EH (cell line): ENCODE measurements around the gene LYSMD1.
A peak's percentile ranks its signal among the peaks of the same experiment; 100 is the strongest.
"Not testable (repeated sequence)": the region's sequence is repeated elsewhere in the genome, so short reads cannot be mapped to it uniquely, and the experiment has no call there.

Experiments
- DNase-seq: peaks from one replicate; pipeline ENCODE4 v3.0.0-alpha.2; 2015; ENCODE audit warnings: low read depth

Gene LYSMD1, protein sequence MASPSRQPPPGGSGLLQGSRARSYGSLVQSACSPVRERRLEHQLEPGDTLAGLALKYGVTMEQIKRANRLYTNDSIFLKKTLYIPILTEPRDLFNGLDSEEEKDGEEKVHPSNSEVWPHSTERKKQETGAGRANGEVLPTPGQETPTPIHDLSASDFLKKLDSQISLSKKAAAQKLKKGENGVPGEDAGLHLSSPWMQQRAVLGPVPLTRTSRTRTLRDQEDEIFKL

GRCh38 chr1:151165738-151166504, at the start of gene LYSMD1, which contains the start of gene SCNM1:
Gene LYSMD1 (minus strand): TSS chr1:151165902. CDS start chr1:151165258, 644 bp downstream.
Gene SCNM1 (plus strand): TSS chr1:151166144. CDS start chr1:151166153, 9 bp downstream.
- peak; percentile 99 for DNase-seq

DNA sequence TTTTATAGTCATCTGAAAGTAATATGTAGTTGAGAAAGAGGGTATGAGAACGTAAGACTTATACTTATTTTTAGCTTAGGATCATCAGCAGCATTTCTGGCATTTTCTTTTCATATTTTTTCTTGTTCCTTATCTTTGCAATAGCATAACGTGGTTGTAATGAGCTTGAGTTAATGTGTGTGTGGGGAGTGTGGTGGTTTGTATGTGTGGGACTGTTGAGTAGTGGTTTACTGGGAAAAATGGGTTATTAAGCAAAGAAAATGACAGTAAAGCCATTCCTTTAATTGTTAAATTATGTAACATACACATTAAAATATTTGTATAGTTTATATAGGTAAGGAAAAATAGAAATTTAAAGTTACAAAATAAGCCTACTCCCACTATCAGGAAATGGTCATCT, 47.9 kb upstream of the LYSMD1 start:
- DNase-seq, result no peak

GRCh38 chr1:151211972-151212705, 46.4 kb upstream of the LYSMD1 start:
- peak; percentile 7 for DNase-seq

DNA sequence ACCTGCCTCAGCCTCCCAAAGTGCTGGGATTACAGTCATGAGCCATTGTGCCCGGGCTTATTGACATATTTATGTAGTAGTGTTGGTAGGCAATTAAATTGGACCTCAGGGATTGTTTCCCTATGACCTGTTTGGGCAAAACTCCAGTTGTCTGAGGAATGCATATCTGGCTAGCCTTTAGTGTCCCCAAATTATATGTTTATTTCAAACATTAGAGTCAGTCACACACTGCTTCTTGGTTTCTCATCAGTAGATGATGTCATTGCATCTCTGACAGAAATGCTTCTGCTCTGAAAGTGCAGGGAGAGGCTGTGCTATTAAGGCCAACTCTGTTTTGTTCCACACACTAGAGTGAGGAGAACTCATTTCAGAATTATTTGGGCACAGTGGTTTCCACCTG, 45.1 kb upstream of the LYSMD1 start:
- DNase-seq, result peak; percentile 84

DNA sequence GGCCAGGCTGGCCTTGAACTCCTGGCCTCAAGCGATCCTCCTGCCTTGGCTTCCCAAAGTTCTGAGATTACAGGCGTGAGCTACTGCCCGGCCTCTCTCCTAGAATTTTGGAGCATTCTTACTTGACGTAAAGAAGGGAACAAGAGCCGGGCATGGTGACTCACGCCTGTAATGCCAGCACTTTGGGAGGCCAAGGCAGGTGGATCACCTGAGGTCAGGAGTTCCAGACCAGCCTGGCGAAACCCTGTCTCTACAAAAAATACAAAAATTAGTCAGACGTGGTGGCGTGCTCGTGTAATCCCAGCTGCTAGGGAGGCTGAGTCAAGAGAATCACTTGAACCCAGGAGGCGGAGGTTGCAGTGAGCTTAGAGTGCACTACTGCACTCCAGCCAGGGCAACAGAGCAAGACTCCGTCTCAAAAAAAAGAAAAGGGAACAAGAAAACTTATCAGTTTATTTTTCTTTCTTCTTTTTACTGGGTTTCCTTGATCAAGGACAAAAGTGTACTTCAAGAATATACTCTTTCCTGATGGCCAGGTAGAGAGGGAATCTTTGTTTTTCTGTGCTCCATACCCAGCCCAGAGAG, 39.8 kb upstream of the LYSMD1 start:
- not testable (repeated sequence) for DNase-seq

DNA sequence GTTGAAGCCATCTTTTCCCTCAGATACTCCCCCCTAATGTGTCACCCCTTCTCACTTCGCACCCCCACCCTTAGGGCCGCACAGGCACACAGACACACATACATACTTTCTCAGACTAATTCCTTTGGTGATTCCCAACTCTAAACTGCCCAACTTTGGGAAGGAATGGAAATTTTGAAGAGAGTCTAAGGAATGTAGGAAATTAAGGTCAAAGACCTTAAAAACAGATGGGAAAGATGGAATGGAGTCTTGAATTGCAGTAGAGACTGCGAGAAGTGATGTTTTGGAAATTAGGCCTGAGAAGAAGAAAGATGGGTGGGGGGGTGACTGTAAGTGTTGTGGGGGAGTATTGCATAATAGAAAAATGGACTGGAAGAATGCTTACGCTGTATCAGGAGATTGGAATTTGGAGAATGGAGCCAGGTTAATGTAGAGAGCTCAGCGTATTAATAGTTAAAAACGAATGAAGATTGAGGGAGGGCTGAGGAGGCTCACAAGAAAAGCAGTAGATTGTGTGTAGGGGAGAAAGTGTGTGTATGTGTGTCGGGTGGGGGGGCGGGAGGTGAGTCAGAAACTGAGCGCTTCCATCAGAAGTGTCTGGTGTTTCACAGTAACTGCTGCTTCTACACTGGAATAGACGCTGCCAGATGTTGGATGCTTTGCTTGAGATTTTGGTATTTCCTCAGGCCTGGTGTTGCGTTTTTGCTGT, 34.3 kb upstream of the LYSMD1 start:
- peak; percentile 92 for DNase-seq

DNA sequence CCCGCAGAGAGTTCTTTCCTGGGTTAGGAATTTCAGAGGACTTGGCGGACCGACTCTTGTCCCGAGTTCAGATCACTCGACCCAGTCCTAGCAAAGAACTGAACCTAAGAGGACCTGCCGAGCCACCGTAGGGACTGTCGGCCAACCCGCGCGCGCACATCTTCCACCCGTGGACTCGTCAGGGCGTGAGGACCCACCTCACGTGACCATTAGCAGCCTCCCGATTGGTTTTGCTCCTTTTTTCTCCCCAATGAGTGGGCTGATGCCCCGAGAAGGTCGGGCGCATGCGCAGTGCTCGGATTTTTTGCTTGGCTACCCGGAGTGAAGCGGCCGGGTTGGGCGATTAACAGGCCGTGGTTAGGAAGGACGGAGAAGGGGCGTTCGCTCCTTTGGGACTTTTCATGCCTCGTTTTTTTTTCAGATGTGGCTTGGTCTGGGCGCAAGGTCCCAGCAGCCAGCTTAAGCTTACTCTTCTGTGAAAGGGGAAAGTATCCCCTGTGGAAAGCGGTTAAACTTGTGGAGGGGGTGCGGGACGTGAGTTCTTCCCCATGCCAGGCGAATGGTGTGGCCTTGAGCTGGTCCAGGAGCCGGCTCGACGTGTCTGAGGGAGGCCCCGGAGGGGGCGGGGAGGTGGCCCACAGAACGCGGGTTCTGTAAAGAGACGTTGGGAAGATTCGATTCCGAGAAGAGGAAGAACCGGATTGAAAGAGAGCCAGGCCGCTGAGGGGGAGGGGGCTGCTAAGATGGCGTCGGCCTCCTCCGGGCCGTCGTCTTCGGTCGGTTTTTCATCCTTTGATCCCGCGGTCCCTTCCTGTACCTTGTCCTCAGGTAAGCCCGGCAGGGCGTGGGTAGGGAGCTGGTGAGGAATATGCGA, 32.8 kb upstream of the LYSMD1 start, which contains the start of gene PIP5K1A:
Gene PIP5K1A, plus strand, starts transcription at position 299 of the 874 bp plus-strand sequence. Its CDS starts 445 bp downstream, at position 744.
- peak; percentile 99 for DNase-seq

DNA sequence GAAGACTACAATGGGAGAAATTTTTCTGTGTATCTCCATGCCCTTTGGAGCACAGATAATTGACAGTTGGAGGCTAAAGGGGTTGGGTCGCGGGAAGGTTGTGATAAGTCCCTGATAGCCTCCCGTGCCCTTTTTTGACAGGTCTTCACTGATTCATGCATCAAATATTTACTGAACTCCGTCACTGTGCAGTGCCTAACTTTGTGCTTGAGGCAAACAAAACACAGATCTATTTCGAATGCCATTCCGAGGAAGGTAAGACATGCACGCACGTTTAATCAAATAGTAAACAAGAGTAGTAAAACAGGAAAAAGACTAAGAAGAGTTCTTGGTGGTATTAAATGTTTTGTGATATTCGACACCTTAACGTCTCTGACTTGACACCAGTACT, 32.2 kb upstream of the LYSMD1 start:
- DNase-seq, result no peak

DNA sequence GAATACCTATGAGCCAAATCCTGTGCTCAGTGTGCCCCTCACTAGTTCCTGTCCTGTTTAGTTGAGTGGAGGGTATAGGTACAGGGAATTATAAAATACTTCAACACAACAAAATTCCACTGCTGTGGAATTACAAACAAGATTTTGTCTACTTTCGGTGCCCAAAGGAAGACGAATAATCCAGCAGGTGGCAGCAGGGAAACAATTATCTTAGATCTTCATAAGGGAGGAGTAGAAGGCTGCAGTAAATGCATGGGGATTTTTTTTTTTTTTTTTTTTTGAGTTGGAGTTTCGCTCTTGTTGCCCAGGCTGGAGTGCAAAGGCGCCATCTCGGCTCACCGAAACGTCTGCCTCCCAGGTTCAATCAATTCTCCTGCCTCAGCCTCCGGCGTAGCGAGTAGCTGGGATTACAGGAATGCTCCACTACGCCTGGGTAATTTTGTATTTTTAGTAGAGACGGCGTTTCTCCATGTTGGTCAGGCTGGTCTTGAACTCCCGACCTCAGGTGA, 30.6 kb upstream of the LYSMD1 start:
- DNase-seq, result peak; percentile 90

- DNase-seq, result peak; percentile 91
Observed at GRCh38 chr1:151194894-151195594, 29.3 kb upstream of the LYSMD1 start.

DNA sequence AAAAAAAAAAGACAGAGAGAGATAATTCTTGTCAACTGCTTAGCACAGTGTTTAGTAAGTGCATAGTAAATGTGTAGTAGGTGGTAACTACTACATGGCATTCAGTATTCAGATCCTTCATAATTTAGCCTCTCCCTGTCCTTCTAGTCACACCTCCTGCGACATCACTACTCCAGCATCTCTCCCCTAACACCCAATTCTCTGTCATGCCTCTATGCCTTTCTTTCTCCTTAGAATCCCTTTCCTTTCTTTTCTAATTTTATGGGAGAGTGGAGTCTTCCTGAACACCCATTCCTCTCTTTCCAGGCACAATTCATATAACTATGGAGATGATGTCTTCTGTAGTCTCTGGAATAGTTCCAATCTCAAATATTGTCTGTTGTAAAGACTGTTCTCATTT, 28.2 kb upstream of the LYSMD1 start:
- DNase-seq, result no peak

DNA sequence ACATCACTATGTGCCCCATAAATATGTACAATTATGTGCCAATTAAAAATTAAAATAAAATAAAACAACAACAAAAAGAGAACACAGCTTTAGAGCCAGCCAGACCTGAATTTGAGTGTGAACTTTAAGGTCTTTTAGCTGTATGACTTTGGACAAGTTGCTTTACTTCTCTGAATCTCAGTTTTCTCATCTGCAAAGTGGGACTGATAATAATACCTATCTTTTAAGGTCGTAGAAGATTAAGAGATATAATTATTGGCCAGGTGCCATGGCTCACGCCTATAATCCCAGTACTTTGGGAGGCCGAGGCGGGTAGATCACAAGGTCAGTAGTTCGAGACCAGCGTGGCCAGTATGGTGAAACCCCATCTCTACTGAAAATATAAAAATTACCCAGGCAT, 27.6 kb upstream of the LYSMD1 start:
- no peak for DNase-seq

DNA sequence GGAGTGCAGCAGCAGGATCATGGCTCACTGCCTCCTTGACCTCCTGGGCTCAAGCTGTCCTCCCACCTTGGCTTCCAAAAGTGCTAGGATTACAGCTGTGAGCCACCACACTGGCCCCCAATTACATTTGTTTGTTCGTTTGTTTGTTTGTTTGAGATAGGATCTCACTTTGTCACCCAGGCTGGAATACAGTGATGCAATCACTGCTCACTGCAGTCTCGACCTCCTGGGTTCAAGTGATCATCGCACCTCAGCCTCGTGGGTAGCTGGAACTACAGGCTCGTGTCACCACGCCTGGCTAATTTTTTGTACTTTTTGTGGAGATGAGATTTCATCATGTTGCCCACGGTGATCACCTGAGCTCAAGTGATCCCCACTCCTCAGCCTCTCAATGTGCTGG, 26.3 kb upstream of the LYSMD1 start:
- no peak for DNase-seq

DNA sequence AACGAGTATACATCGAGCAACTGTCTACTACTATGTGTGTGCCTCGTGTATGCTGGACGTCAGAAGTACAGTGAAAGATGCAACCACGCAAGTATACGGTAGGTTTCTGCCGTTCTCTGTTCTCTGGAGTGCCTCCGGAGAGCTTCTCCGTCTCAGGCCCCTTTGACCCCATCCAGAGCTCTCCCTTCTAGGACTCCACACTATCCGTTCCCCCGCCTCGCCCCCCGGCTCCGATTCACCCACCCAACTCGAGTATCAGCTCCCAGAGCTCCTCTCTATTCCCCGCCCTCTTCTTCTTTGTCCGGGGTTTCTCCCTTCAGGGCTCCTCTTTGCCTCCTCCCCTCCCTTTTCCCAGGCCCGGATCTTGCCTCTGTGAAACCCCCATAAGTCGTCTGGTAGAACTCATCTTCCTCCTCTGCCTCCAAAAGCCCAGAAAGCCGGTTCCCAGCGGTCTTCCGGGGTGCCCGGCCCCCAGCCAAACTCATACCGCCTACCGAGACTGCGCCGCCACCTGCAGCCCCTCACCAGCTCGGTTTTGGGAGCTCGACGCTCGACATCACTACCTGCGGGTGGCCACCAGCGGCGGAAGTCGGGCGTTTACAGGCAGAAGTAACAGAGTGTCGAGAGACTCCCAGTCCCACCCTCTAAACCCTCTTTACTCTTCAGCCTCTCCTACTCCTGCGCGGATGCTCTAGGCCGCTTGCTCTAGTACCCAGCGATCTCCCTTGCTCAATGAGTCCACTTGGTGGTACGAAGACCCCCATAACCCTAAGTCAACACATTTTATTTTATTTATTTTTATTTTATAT, 24.1 kb upstream of the LYSMD1 start, which contains the start of gene VPS72:
Gene VPS72, minus strand, starts transcription at position 561 of the 809 bp plus-strand sequence. Its CDS starts 76 bp downstream, at position 485.
- DNase-seq, result peak; percentile 90

- DNase-seq, result not testable (repeated sequence)
Observed at GRCh38 chr1:151188667-151189066, 23.0 kb upstream of the LYSMD1 start.

GRCh38 chr1:151187205-151187604, 21.5 kb upstream of the LYSMD1 start:
- no peak for DNase-seq

- no peak for DNase-seq
Observed at GRCh38 chr1:151184211-151184610, 18.5 kb upstream of the LYSMD1 start.

- no peak for DNase-seq
Observed at GRCh38 chr1:151176514-151177045, 10.9 kb upstream of the LYSMD1 start.
